ENCODE data around the gene TECR. TPM values are rescaled to one million over a fixed set of nuclear protein-coding genes. Genes with fewer than 3 reads are reported as not detected.

The TECR gene
- total RNA-seq, 1 experiment from 2014 or later, result 56.9 TPM

DNA sequence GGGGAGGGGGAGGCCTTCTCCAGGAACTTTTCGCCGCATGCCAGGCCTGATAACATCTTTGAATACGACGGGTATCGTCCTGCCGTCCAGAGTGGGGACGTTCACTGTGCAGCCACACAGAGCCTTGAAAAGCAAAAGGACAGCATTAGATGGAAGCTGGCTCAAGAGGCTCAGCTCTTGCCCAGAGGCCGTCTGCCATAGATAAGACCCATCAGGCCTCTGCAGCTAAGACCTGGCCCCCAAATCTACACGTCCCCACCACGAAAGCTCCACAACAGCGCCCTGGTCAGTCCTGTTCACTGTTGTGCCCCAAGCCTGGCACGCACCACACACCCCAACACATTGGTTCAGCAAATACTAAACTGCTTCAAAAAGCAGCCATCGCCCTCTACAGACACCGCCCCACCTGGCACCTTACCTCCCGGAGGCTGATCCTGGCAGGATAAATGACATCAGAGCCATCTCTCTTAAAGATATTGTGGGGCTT is 13.3 kb upstream of the TECR start:
- Histone ChIP-seq H3K4me1 (replicated peaks) (peaks cover 39% of the 10 kb centered on the region), H3K27ac (no peak overlapping the region), H3K4me3 (peak overlapping the region; percentile 97), H3K9me3 (replicated peaks) (no peaks in the 10 kb centered on the region), H3K36me3 (peaks cover 51% of the 10 kb centered on the region), H3K27me3 (replicated peaks) (no peaks in the 10 kb centered on the region)
- no peak for DNase-seq (ENCODE audit: low read depth in 1 of 2, low spot score in 2 of 2)

DNA sequence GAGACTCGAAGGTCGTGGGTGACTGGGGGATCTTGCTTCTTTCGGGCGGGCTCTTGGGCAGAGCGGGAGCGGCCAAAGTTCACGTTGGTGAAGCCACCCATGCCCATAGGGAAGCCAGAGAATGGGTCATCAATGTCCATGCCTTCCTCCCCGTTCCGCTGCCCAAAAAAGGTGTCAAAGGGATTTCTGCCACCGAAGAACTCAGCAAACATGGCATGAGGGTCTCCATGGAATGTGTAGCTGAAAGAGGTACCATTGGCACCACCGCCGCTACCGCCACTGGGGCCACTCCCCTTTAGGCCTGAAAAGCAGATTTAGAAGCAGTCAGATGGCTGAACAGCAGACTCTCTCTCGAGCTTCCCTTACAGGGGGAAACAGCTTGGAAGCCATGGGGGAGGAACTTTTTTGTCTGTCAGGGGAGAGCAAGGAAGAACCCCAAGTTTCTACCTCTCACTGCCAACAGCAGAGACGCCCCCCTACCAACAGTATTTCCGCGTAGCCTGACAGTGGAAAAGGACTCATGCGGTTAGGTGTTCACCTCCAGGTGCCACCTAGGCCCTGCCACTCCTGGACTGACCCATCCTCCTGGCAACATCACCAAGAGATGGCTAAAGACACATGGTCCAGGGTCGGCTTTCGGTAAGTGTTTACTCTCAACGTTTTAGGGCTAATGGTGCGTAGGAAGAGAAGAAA is 12.5 kb upstream of the TECR start:
- Histone ChIP-seq H3K27ac (no peak overlapping the region; the same call in 1 of the 2 replicates), H3K9me3 (replicated peaks) (no peaks in the 10 kb centered on the region), H3K27me3 (replicated peaks) (no peaks in the 10 kb centered on the region), H3K4me3 (peak overlapping the region; percentile 97), H3K36me3 (peaks cover 51% of the 10 kb centered on the region), H3K4me1 (replicated peaks) (peaks cover 40% of the 10 kb centered on the region)
- DNase-seq (ENCODE audit: low read depth in 1 of 2, low spot score in 2 of 2), result no peak

DNA sequence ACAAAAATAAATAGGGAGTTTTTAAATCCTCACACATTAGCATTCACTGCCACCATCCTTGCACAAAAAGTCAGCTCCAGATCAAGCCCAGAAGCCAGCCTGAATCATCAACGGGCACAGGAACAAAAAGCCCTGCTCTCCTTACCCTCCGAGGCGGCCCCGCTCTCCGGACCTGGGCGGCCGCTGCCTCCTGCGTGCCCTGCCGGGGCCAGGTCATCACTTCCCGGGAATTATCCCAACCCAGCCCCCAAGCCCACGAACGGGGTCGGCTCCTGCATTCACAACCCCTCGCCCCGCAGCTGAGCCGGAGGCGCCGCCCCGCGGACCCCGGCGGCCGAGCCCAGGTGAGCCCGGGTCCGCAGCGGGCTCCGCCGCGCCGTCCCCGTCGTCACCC is 12.0 kb upstream of the TECR start:
- Histone ChIP-seq H3K4me3 (peak overlapping the region; percentile 97), H3K36me3 (peaks cover 51% of the 10 kb centered on the region), H3K9me3 (replicated peaks) (no peaks in the 10 kb centered on the region), H3K27ac (peak overlapping the region; percentile 92), H3K27me3 (replicated peaks) (no peaks in the 10 kb centered on the region), H3K4me1 (replicated peaks) (peaks cover 44% of the 10 kb centered on the region)
- no peak for DNase-seq (ENCODE audit: low read depth in 1 of 2, low spot score in 2 of 2)

DNA sequence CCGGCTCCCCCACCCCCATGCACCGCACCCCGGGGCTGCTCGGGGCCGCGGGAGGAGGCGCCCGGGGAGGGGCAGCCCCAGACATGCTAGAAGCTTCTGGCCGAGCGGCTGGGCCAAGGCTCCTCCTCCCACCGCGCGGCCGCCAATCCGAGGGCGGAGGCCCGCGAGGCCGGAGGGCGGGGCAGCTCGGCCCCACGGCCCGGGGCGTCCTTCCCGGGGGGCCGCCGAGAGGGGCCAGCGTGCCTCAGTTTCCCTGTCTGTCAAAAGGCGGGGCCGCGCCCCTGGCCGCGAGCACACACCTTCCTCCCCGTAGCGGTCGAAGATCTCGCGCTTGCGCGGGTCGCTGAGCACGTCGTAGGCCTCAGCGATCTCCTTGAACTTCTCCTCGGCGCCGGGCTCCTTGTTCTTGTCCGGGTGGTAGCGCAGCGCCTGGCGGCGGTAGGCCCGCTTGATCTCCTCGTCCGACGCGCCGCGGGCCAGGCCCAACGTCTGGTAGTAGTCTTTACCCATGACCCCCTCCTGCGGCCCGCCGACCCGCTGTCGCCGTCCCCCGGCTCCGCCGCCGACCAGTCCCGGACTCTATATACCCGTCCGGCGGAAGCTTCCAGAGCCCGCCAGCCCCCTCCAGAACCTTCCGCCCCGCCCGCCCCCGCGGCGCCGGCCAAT is 11.4 kb upstream of the TECR start, which contains the start of gene DNAJB1:
Gene DNAJB1, minus strand, starts transcription at position 558 of the 666 bp plus-strand sequence. Its CDS starts 48 bp downstream, at position 510.
- H3K27ac ChIP-seq, result peak within 1 kb of the TSS; percentile 92
- no peaks in the 10 kb centered on the region for H3K27me3 ChIP-seq (replicated peaks)
- peaks cover 49% of the 10 kb centered on the region for H3K4me1 ChIP-seq (replicated peaks)
- peaks cover 51% of the 10 kb centered on the region for H3K36me3 ChIP-seq
- H3K9me3 ChIP-seq (replicated peaks), result no peaks in the 10 kb centered on the region
- peak; percentile 68 to 90 for DNase-seq (ENCODE audit: low read depth in 1 of 2, low spot score in 2 of 2)
- H3K4me3 ChIP-seq, result peak within 1 kb of the TSS; percentile 97

DNA sequence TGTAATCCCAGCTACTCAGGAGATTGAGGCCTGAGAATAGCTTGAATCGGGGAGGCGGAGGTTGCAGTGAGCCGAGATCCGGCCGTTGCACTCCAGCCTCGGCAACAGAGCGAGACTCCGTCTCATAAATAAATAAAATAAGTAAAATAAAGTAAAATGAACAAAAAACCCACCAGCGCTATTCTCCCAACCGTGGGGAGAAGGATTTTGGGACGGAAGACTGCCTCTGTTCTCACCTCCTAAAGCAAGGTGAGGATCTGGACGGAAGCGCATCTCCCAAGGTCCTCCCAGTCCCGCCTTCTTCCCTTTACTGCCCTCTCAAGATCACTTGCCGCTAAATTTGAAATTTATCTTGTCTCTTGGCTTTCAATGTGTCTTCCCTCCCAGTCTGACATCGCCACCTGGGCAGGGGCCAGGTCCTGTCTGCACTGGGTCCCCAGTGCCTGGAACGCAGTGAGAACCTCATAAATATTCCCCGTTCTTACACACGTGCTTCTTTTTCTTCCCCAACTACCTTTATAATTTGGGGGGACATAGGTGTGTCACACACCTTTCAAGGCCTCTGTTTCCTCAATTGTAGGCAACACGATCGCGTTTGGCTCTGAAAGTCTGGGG is 10.0 kb upstream of the TECR start:
- Histone ChIP-seq H3K27ac (peak overlapping the region; percentile 85), H3K4me3 (no peak overlapping the region), H3K9me3 (replicated peaks) (no peaks in the 10 kb centered on the region), H3K27me3 (replicated peaks) (no peaks in the 10 kb centered on the region), H3K36me3 (peaks cover 38% of the 10 kb centered on the region), H3K4me1 (replicated peaks) (peaks cover 49% of the 10 kb centered on the region)
- no peak for DNase-seq (ENCODE audit: low read depth in 1 of 2, low spot score in 2 of 2)

DNA sequence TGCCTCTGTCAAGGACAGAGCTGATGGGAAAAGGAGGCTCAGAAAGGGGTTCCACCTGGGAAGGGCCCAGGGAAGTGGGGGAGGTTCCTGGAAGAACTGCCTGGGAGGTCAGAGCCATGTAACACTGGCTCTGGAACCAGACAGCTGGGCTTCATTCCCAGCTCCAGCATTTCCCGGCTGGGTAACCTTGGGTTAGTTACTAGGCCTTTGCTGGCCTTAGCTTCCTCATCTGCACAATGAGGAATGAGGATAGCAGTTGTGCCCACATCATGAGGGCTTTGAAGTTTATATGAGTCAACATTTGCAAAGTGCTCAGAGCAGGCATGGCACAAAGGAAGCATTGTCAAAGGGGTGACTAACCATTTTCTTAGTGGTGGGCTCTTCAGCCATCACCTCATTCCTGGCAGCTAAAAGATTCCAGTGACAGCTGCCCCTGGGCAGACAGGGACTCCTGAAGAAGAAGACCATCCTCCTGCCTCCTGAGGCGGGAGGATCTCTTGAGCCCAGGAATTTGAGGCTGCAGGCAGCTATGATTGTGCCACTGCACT is 9.5 kb upstream of the TECR start:
- peak; percentile 88 to 89 for DNase-seq (ENCODE audit: low read depth in 1 of 2, low spot score in 2 of 2)

DNA sequence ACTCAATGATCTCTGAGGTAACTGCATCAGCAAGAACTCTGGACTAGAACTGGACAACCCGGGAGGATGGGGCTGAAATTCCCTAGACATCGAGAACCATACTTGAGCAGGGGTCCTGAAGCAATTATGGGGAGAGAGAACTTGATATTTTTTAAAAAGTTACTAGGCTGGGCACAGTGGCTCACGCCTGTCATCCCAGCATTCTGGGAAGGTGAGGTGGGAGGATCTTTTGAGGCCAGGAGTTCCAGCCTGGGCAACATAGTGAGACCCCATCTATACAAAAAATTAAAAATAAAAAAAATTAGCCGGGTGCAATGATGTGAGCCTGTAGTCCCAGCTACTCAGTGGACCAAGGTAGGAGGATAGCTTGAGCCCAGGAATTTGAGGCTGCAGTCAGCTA is 8.9 kb upstream of the TECR start:
- H3K9me3 ChIP-seq (replicated peaks), result no peaks in the 10 kb centered on the region
- no peak for DNase-seq (ENCODE audit: low read depth in 1 of 2, low spot score in 2 of 2)
- peak overlapping the region; percentile 85 for H3K27ac ChIP-seq
- H3K36me3 ChIP-seq, result peaks cover 26% of the 10 kb centered on the region
- H3K4me3 ChIP-seq, result no peak overlapping the region
- H3K27me3 ChIP-seq (replicated peaks), result no peaks in the 10 kb centered on the region
- H3K4me1 ChIP-seq (replicated peaks), result peaks cover 49% of the 10 kb centered on the region

More for the DNA sequence above, 9.5 kb upstream of the TECR start:
- no peaks in the 10 kb centered on the region for H3K9me3 ChIP-seq (replicated peaks)
- peaks cover 33% of the 10 kb centered on the region for H3K36me3 ChIP-seq
- H3K4me1 ChIP-seq (replicated peaks), result peaks cover 49% of the 10 kb centered on the region
- H3K27ac ChIP-seq, result peak overlapping the region; percentile 85
- no peak overlapping the region for H3K4me3 ChIP-seq
- H3K27me3 ChIP-seq (replicated peaks), result no peaks in the 10 kb centered on the region

DNA sequence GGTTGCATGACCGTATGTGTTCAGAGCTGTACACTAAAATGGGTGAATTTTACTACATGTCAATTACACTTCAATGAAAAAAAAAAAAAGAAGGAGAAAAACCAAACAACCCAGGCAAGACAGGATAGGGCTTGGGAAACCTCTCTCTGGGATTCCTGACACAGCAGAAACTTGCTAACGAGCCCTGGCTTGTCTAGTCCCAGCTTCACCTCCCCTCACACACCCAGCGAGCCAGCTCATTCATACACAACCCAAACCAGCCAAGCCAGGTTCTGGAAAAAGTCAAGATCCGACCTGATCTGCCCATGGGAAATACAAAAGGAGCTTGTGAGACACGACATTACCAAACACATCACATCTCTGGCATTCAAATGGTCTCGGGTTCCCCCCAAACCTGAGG is 3.7 kb upstream of the TECR start:
- Histone ChIP-seq H3K9me3 (replicated peaks) (no peaks in the 10 kb centered on the region), H3K36me3 (no peaks in the 10 kb centered on the region), H3K27ac (no peak overlapping the region), H3K4me3 (no peak overlapping the region), H3K4me1 (replicated peaks) (peaks cover 24% of the 10 kb centered on the region), H3K27me3 (replicated peaks) (no peaks in the 10 kb centered on the region)
- no peak for DNase-seq (ENCODE audit: low read depth in 1 of 2, low spot score in 2 of 2)

DNA sequence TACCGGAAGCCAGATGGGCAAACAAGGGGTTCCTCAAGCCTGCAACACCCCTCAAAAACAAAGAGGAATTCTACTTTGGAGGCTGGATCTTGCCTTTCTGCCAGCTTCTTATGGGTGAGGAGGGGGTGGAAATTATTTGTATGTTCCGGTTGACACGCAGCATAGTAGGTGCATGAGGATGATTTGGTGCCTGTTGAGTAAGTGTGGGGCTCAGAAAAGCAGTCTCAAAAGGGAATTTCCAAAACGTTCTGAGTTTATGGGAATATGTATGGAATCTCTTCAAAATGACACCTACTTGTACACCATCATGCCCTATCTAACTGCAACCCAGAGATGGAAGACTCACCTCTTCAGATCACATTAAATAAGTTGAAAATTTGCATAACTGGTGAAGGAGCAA is 3.0 kb upstream of the TECR start:
- no peaks in the 10 kb centered on the region for H3K36me3 ChIP-seq
- H3K27me3 ChIP-seq (replicated peaks), result no peaks in the 10 kb centered on the region
- no peak overlapping the region for H3K4me3 ChIP-seq
- peaks cover 24% of the 10 kb centered on the region for H3K4me1 ChIP-seq (replicated peaks)
- no peak for DNase-seq (ENCODE audit: low read depth in 1 of 2, low spot score in 2 of 2)
- H3K27ac ChIP-seq, result no peak overlapping the region
- H3K9me3 ChIP-seq (replicated peaks), result no peaks in the 10 kb centered on the region

DNA sequence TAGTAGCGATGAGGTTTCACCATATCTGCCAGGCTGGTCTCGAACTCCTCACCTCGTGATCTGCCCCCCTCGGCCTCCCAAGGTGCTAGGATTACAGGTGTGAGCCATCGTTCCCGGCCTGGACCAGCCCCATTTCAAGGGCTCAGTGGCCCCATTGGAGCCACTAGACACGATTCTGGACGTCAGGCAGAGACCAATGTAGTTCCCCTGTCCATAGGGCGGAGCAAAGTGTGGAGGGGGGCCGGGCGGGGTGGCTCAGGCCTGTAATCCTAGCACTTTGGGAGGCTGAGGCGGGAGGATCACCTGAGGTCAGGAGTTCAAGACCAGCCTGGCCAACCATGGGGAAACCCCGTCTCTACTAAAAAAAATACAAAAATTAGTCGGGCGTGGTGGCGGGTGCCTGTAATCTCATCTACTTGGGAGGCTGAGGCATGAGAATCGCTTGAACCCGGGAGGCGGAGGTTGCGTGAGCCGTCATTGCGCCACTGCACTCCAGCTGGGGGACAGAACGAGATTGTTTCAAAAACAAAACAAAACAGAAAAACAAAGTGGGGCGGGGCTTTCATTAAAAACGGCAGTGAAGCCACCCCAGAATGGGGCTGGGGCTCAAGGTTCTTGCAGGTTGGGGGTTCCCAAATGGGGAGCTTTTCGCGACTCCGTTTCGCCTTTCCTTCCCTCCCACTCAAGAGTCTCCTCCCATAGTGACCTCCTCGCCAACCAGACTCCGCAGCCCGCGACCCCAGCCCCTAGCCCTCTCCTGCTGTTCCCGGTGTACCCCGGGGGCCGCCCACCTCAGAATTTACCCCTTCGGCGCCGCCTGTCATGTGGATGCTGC is 758 bp upstream of the TECR start:
- H3K27me3 ChIP-seq (replicated peaks), result no peaks in the 10 kb centered on the region

DNA sequence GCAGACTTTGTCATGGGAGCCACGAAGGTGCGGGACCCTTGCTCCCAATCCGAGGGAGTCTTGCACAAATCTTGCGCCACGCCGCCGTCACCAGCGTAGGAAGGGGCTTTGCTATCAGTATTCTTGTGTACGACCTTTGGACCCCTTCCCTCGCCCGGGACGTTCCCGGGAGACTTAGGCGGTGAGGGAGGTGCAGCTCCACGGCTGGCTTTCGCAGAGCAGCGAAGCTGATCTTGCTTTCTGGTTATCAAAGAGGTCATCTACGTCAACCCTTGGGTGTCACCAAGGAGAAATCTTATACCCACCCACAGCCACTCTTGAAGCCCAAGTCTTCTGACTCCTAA is 583 bp downstream of the TECR start:
- Histone ChIP-seq H3K36me3 (peaks cover 5% of the 10 kb centered on the region), H3K9me3 (replicated peaks) (no peaks in the 10 kb centered on the region)

More for the DNA sequence above, 758 bp upstream of the TECR start:
- Histone ChIP-seq H3K27ac (peak overlapping the region; percentile 40), H3K4me3 (peak overlapping the region; percentile 62), H3K36me3 (no peaks in the 10 kb centered on the region), H3K9me3 (replicated peaks) (no peaks in the 10 kb centered on the region), H3K4me1 (replicated peaks) (peaks cover 10% of the 10 kb centered on the region; the same call in 1 of the 2 replicates)
- no peak for DNase-seq (ENCODE audit: low read depth in 1 of 2, low spot score in 2 of 2)

DNA sequence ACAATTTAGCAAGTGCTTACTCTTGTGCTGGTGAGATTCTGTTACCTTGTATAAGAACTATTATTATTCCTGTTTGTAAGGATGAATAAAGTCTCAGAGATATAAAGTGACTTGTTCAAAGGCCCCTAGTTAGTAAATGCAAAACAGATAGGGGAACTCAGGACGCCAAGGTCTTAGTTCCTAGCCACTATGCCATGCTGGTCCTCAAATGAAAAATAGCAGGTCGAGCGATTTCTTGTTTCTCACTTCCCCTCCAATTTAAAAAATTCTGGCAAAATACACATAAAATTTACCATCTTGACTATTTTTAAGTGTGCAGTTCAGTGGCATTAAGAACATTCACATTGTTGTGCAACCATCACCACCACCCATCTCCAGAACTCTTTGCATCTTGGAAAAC is 1.1 kb downstream of the TECR start:
- H3K4me1 ChIP-seq (replicated peaks), result peaks cover 10% of the 10 kb centered on the region; the same call in 1 of the 2 replicates
- no peak overlapping the region for H3K27ac ChIP-seq
- H3K27me3 ChIP-seq (replicated peaks), result no peaks in the 10 kb centered on the region
- no peaks in the 10 kb centered on the region for H3K9me3 ChIP-seq (replicated peaks)
- peaks cover 7% of the 10 kb centered on the region for H3K36me3 ChIP-seq
- peak overlapping the region; percentile 62; the same call in 1 of the 2 replicates for H3K4me3 ChIP-seq
- DNase-seq (ENCODE audit: low read depth in 1 of 2, low spot score in 2 of 2), result no peak

More for the DNA sequence above, 583 bp downstream of the TECR start:
- no peak for DNase-seq (ENCODE audit: low read depth in 1 of 2, low spot score in 2 of 2)
- H3K4me1 ChIP-seq (replicated peaks), result peaks cover 10% of the 10 kb centered on the region; the same call in 1 of the 2 replicates
- H3K27ac ChIP-seq, result no peak overlapping the region
- peak overlapping the region; percentile 62 for H3K4me3 ChIP-seq
- no peaks in the 10 kb centered on the region for H3K27me3 ChIP-seq (replicated peaks)

DNA sequence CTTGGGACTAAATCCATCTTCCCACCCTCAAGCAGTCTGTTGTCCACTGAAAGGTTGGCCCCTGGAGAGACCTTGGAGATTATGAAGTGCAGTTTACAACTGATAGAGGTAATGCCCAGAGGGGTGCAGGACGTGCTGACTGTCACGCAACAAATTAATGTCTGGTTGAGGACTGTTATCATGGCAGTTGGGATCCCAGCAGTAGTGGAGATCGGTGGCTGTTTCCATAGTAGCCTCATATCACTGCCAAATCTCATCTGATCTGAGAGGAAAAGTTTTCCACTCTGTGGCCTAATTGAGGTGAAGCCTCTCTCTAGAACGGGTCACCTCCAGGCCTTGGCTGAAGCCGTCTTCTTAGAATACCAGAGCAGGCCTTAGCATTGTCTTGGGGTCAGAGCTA is 4.1 kb downstream of the TECR start:
- peaks cover 10% of the 10 kb centered on the region; the same call in 1 of the 2 replicates for H3K4me1 ChIP-seq (replicated peaks)
- H3K27me3 ChIP-seq (replicated peaks), result no peaks in the 10 kb centered on the region
- H3K9me3 ChIP-seq (replicated peaks), result no peaks in the 10 kb centered on the region
- peaks cover 7% of the 10 kb centered on the region for H3K36me3 ChIP-seq
- no peak overlapping the region for H3K27ac ChIP-seq
- DNase-seq (ENCODE audit: low read depth in 1 of 2, low spot score in 2 of 2), result no peak
- H3K4me3 ChIP-seq, result no peak overlapping the region
